Measurements from ENCODE around the gene DNAJB6.

Gene DNAJB6

DNA sequence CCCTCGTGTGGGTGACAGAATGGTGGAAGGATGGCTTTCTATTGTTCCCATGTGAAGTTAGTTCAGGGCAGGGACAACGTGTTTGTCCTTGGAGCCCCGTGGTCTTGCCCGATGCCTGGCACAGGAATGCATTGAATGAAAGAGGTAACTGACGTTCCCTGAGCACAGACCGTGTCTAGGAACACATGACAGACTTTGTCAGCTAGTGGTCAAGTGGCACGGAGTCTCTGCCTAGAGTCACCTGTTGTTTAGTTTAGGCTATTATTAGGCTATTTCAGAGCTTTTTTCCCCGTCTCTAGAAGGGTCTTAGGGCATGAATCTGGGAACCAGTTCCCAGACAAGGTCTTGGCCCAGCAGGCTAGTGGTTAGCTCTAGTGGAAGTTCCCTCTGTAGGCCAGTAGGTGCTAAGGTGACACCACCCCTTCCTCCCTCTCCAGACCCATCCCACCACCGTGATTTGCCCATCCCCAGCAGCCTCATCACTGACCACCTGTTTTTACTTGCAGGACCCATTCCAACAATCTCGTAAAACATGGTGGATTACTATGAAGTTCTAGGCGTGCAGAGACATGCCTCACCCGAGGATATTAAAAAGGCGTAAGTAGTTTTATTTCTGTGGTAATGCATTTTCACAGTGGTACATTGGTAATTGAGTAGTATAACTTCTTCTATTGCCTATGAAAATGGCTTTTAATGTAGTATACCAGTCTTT lies 21.4 kb downstream of the DNAJB6 start:
- Histone ChIP-seq H3K4me1 (ENCODE audit: insufficient read depth, low read length) (peaks cover 12% of the 10 kb centered on the region), H3K9me3 (ENCODE audit: insufficient read depth, low read depth, low read length) (no peaks in the 10 kb centered on the region), H3K36me3 (ENCODE audit: insufficient read depth, low read depth, low read length) (peaks cover 61% of the 10 kb centered on the region), H3K4me3 (ENCODE audit: low read length) (no peak overlapping the region), H3K9ac (ENCODE audit: low read depth, low read length) (no peak overlapping the region), H3K27ac (ENCODE audit: low read length) (no peak overlapping the region), H3K27me3 (ENCODE audit: insufficient read depth, low read length) (no peaks in the 10 kb centered on the region)

DNA sequence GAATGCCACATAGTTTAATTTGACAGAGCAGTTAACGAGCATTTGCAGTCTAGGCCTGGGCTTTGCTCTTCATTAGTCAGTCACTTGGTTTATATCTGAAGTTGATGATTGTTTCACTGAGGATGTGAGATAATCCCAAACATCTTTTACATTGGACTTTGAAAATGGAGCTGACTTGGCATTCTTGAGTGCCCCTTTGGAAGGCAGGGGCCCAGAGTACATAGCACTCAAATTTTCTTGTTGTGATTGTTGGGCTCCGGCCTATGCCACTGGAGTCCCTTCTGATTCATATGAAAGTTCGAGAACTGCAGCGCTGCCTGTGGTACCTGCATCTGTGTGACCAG lies 21.9 kb downstream of the DNAJB6 start:
- H3K9me3 ChIP-seq (ENCODE audit: insufficient read depth, low read depth, low read length) = no peaks in the 10 kb centered on the region
- H3K4me1 ChIP-seq (ENCODE audit: insufficient read depth, low read length) = peaks cover 12% of the 10 kb centered on the region
- H3K27me3 ChIP-seq (ENCODE audit: insufficient read depth, low read length) = no peaks in the 10 kb centered on the region
- peaks cover 66% of the 10 kb centered on the region for H3K36me3 ChIP-seq (ENCODE audit: insufficient read depth, low read depth, low read length)
- no peak overlapping the region for H3K27ac ChIP-seq (ENCODE audit: low read length)
- no peak overlapping the region for H3K4me3 ChIP-seq (ENCODE audit: low read length)
- H3K9ac ChIP-seq (ENCODE audit: low read depth, low read length) = no peak overlapping the region

DNA sequence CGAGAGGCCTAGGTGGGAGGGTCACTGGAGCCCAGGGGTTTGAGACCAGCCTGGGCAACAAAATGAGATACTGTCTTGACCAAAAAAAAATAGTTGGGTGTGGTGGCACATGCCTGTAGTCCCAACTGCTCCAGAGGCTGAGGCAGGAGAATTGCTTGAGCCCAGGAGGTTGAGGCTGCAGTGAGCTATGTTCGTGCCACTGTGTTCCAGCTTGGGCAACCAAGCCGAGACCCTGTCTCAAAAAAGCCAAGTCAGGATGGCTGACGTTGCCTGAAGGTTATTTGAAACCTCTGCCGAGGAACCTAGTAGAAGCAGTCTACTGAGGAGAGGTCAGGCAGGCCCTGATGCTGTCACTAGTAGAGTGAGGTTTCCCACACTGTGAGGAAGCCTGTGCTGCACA lies 22.8 kb downstream of the DNAJB6 start:
- Histone ChIP-seq H3K27ac (ENCODE audit: low read length) (no peak overlapping the region), H3K36me3 (ENCODE audit: insufficient read depth, low read depth, low read length) (peaks cover 72% of the 10 kb centered on the region), H3K4me3 (ENCODE audit: low read length) (no peak overlapping the region), H3K9ac (ENCODE audit: low read depth, low read length) (no peak overlapping the region), H3K4me1 (ENCODE audit: insufficient read depth, low read length) (peaks cover 12% of the 10 kb centered on the region), H3K27me3 (ENCODE audit: insufficient read depth, low read length) (no peaks in the 10 kb centered on the region), H3K9me3 (ENCODE audit: insufficient read depth, low read depth, low read length) (no peaks in the 10 kb centered on the region)

DNA sequence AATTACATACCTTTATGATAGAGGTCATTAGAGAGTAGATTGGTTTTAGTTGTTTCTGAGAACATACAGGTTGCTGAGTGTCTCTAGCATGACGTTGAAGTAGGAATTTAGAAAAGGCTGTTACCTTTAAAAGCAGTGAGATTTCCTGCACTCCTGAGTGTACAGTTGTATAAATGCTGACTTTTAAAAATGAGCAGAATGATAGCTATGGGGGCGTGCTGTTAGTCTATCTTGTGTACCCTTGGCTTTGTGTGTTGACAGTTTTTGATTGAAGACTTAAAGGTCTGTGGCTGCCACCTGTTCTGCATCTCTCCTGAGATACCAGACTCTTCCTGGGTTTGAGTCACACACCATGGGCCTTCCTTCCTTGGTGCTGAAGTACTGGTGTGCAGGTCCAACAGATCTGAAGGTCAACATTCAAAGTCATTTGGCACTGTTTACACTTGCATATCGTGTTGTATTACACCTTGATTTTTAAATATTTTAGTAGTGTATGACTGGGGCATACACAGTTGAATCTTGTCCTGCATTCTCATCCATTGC lies 23.8 kb downstream of the DNAJB6 start:
- Histone ChIP-seq H3K27me3 (ENCODE audit: insufficient read depth, low read length) (no peaks in the 10 kb centered on the region), H3K4me1 (ENCODE audit: insufficient read depth, low read length) (peaks cover 10% of the 10 kb centered on the region), H3K9ac (ENCODE audit: low read depth, low read length) (no peak overlapping the region), H3K9me3 (ENCODE audit: insufficient read depth, low read depth, low read length) (no peaks in the 10 kb centered on the region), H3K4me3 (ENCODE audit: low read length) (no peak overlapping the region), H3K36me3 (ENCODE audit: insufficient read depth, low read depth, low read length) (peaks cover 79% of the 10 kb centered on the region), H3K27ac (ENCODE audit: low read length) (no peak overlapping the region)

DNA sequence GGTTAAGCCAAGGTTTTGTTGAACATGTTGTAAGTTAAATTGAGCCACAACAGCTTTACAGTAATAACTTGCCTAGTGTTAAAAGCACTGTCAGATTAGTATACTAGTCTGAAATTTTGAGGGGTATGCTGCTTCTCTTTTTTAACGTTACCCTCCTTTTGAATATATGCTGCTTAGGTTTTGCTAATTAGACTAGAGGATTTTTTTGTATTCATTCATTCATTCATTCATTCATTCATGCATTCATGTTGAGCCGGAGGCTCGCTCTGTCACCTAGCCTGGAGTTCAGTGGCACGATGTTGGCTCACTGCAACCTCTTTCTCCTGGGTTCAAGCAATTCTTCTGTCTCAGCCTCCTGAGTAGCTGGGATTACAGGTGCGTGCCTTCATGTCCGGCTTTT lies 24.7 kb downstream of the DNAJB6 start:
- Histone ChIP-seq H3K27ac (ENCODE audit: low read length) (no peak overlapping the region), H3K4me1 (ENCODE audit: insufficient read depth, low read length) (peaks cover 3% of the 10 kb centered on the region; the same call in 1 of the 2 replicates), H3K4me3 (ENCODE audit: low read length) (no peak overlapping the region), H3K9me3 (ENCODE audit: insufficient read depth, low read depth, low read length) (no peaks in the 10 kb centered on the region), H3K9ac (ENCODE audit: low read depth, low read length) (no peak overlapping the region), H3K27me3 (ENCODE audit: insufficient read depth, low read length) (no peaks in the 10 kb centered on the region), H3K36me3 (ENCODE audit: insufficient read depth, low read depth, low read length) (peaks cover 89% of the 10 kb centered on the region)

- Histone ChIP-seq H3K36me3 (ENCODE audit: insufficient read depth, low read depth, low read length) (peaks cover 98% of the 10 kb centered on the region), H3K9ac (ENCODE audit: low read depth, low read length) (no peak overlapping the region), H3K4me3 (ENCODE audit: low read length) (no peak overlapping the region), H3K27ac (ENCODE audit: low read length) (no peak overlapping the region), H3K9me3 (ENCODE audit: insufficient read depth, low read depth, low read length) (no peaks in the 10 kb centered on the region), H3K27me3 (ENCODE audit: insufficient read depth, low read length) (no peaks in the 10 kb centered on the region), H3K4me1 (ENCODE audit: insufficient read depth, low read length) (no peaks in the 10 kb centered on the region; the same call in 1 of the 2 replicates)
These were observed 25.9 kb downstream of the DNAJB6 start for GRCh38 chr7:157362729-157363128.

DNA sequence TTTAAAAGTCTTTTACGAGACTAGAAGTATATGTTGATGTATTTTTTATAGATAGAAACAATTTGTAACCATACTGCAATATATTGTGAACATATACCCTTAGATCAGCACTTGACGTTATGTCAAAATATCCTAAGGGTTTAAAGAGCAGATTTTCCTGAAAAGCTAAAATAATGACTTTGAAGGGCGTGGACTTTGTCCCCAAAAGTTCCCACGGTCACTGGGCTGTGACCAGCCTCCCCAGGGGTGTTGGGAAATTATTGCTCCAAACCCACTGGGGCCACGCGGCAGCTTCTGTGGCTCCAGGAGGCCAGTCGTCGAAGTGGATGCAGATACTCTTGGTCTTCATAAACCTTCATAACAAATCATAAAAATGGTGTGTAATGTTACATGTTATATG lies 29.9 kb downstream of the DNAJB6 start:
- Histone ChIP-seq H3K9me3 (ENCODE audit: insufficient read depth, low read depth, low read length) (no peaks in the 10 kb centered on the region), H3K9ac (ENCODE audit: low read depth, low read length) (no peak overlapping the region), H3K4me1 (ENCODE audit: insufficient read depth, low read length) (no peaks in the 10 kb centered on the region), H3K27ac (ENCODE audit: low read length) (no peak overlapping the region), H3K27me3 (ENCODE audit: insufficient read depth, low read length) (no peaks in the 10 kb centered on the region), H3K36me3 (ENCODE audit: insufficient read depth, low read depth, low read length) (peaks cover 100% of the 10 kb centered on the region), H3K4me3 (ENCODE audit: low read length) (no peak overlapping the region)

DNA sequence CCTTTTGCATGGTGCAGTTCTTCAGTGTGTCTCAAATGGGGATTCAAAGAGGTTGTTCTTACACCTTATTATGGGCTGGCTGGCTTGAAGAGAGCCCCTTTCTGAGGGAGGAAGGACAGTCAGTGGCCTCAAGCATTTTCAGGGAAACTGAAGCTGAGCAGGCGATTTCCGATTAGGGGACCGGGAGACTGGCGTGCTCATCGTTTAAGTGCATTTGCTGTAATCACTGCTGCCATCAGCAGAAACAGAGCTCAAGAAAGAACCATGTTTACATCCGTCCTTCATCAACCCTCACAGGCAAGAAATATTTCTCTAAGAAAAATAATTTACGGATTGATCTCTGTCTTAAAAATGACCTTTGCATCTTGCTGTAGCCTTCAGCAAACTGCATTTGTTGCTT lies 32.2 kb downstream of the DNAJB6 start:
- H3K27ac ChIP-seq (ENCODE audit: low read length) = no peak overlapping the region
- peaks cover 100% of the 10 kb centered on the region for H3K36me3 ChIP-seq (ENCODE audit: insufficient read depth, low read depth, low read length)
- H3K27me3 ChIP-seq (ENCODE audit: insufficient read depth, low read length) = no peaks in the 10 kb centered on the region
- H3K9me3 ChIP-seq (ENCODE audit: insufficient read depth, low read depth, low read length) = no peaks in the 10 kb centered on the region
- no peak overlapping the region for H3K4me3 ChIP-seq (ENCODE audit: low read length)
- no peaks in the 10 kb centered on the region for H3K4me1 ChIP-seq (ENCODE audit: insufficient read depth, low read length)
- no peak overlapping the region for H3K9ac ChIP-seq (ENCODE audit: low read depth, low read length)

DNA sequence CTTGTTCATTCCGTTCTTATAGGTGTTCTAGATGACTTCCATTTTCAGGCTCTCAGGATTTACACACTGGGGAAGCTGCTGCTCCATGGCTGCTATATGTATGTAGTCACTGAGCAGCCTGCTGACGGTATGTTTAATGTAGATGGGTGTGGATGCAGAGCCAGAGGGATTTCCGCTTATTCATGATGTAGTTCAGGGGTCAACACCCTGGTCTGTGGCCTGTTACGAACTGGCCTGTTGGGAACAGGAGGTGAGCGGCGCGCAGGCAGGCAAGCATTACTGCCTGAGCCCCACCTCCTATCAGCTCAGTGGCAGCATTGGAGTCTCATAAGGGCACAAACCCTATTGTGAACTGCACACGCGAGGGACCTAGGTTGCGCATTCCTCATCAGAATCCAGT lies 33.9 kb downstream of the DNAJB6 start:
- Histone ChIP-seq H3K27ac (ENCODE audit: low read length) (no peak overlapping the region), H3K4me3 (ENCODE audit: low read length) (no peak overlapping the region), H3K27me3 (ENCODE audit: insufficient read depth, low read length) (no peaks in the 10 kb centered on the region), H3K4me1 (ENCODE audit: insufficient read depth, low read length) (no peaks in the 10 kb centered on the region; the same call in 1 of the 2 replicates), H3K36me3 (ENCODE audit: insufficient read depth, low read depth, low read length) (peaks cover 100% of the 10 kb centered on the region), H3K9me3 (ENCODE audit: insufficient read depth, low read depth, low read length) (no peaks in the 10 kb centered on the region), H3K9ac (ENCODE audit: low read depth, low read length) (no peak overlapping the region)

DNA sequence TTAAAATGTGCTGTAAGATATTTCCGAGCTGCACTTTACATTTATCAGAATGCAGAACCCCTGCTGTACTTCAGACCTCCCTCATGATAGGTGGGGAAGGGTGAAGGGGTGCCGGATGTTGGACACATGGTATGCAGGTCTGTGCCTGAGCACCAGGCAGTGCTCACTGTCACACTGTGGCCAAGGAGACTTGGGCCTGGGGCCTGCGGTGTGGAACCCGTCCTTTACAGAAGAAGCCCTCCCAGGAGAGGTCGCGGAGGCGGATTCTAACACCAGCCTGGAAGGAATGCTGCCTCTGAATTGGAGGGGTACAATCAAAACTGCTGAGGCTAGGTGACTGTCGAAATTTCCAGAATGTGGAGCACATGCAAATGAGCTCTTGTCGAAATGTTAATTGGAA lies 34.5 kb downstream of the DNAJB6 start:
- Histone ChIP-seq H3K36me3 (ENCODE audit: insufficient read depth, low read depth, low read length) (peaks cover 100% of the 10 kb centered on the region), H3K4me3 (ENCODE audit: low read length) (no peak overlapping the region), H3K9ac (ENCODE audit: low read depth, low read length) (no peak overlapping the region), H3K27me3 (ENCODE audit: insufficient read depth, low read length) (no peaks in the 10 kb centered on the region), H3K9me3 (ENCODE audit: insufficient read depth, low read depth, low read length) (no peaks in the 10 kb centered on the region), H3K4me1 (ENCODE audit: insufficient read depth, low read length) (no peaks in the 10 kb centered on the region; the same call in 1 of the 2 replicates), H3K27ac (ENCODE audit: low read length) (no peak overlapping the region)

DNA sequence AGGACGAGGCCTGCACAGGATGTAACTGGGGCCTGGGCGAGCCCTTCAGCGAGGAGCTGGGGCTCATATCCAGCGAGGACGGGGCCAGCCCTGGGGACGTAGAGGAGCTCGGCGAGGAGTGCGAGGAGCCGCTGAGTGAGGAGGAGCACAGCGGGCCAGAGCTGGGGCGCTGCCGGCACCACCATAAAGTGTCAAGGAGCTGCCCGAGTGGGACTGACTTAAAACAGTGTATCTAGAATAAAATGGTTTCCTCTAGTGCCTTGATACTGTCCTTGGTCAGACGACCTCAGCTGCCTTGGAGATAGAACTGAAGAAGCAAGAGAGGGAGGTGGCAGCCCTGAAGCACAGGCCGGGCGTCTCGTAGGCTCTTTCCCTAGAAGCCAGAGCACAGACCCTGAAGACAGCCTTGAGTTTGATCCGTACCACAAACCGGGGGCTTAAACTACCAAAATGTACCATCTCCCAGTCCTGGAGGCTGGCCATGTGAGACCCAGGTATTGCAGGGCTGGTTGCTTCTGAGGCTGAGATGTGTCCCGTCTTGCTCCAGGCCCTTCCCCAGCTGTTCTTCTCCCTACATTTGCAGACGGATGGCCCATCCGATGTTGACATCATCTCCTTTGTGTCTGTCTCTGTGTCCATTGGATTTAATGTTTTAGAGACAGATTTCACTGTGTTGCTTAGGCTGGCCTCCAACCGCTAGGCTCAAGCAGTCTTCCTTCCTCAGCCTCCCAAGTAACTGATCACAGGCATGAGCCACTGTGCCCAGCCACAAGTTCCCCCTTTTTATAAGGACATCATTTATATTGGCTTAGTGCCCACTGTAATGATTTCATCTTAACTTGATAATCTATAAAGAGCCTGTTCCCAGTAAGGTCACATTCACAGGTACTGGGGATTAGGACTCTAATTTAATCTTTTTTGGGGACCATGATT lies 35.8 kb downstream of the DNAJB6 start:
- Histone ChIP-seq H3K4me1 (ENCODE audit: insufficient read depth, low read length) (no peaks in the 10 kb centered on the region; the same call in 1 of the 2 replicates), H3K9me3 (ENCODE audit: insufficient read depth, low read depth, low read length) (no peaks in the 10 kb centered on the region), H3K27me3 (ENCODE audit: insufficient read depth, low read length) (no peaks in the 10 kb centered on the region), H3K9ac (ENCODE audit: low read depth, low read length) (no peak overlapping the region), H3K27ac (ENCODE audit: low read length) (no peak overlapping the region), H3K4me3 (ENCODE audit: low read length) (no peak overlapping the region), H3K36me3 (ENCODE audit: insufficient read depth, low read depth, low read length) (peaks cover 98% of the 10 kb centered on the region)

Data from iPS-20b (cell line).